CD8-positive, alpha-beta memory T cell (primary cell): ENCODE measurements around the gene CAPN12. TPM values are rescaled to one million over a fixed set of nuclear protein-coding genes. Genes with fewer than 3 reads are reported as not detected.

Experiments
- CTCF ChIA-PET: fragments of 350-600 bp; sonication (Branson Sonifier 250); formaldehyde crosslinking; loops from one replicate; lab custom pipeline; 2021; ENCODE audit warnings: antibody characterized with exemption; lab: Charles Lee
- POLR2A ChIA-PET: fragments of 350-600 bp; sonication (Branson Sonifier 250); formaldehyde crosslinking; loops from one replicate; lab custom pipeline; 2021; ENCODE audit warnings: antibody characterized with exemption; lab: Charles Lee
- DNase-seq, 5 donors: peaks; one replicate each; pipeline versions ENCODE4 v3.0.0 to v3.0.0-alpha.2; 2020 to 2022; ENCODE audit warnings: mixed read lengths in 1 of 5
- H3K27ac ChIP-seq: one replicate; pipeline ENCODE4 v1.7.0; 2013; ENCODE audit warnings: low read depth, mild to moderate bottlenecking, low read length, moderate library complexity
- H3K27me3 ChIP-seq: 2 replicates; pipeline ENCODE4 v1.7.0; 2013; ENCODE audit warnings: low read length, mild to moderate bottlenecking; ENCODE audit not compliant: insufficient read depth, poor library complexity, severe bottlenecking
- H3K36me3 ChIP-seq: 2 replicates; pipeline ENCODE4 v1.7.0; 2013; ENCODE audit warnings: mild to moderate bottlenecking, low read length, moderate library complexity; ENCODE audit not compliant: insufficient read depth
- H3K4me1 ChIP-seq: 2 replicates; pipeline ENCODE4 v1.7.0; 2013; ENCODE audit warnings: mild to moderate bottlenecking, low read length, moderate library complexity; ENCODE audit not compliant: insufficient read depth
- H3K4me3 ChIP-seq: 2 replicates; pipeline ENCODE4 v1.7.0; 2013; ENCODE audit warnings: mild to moderate bottlenecking, low read length
- H3K9me3 ChIP-seq: 2 replicates; pipeline ENCODE4 v1.7.0; 2013; ENCODE audit warnings: mild to moderate bottlenecking, low read length
- H3K27ac Mint-ChIP-seq, 8 donors: one replicate each; pipeline ENCODE4 v1.8.0; 2020 to 2021; ENCODE audit warnings: mixed read lengths in 8 of 8, mild to moderate bottlenecking in 6 of 8, inconsistent platforms in 3 of 8, moderate library complexity in 3 of 8
- H3K27me3 Mint-ChIP-seq, 2 donors: one replicate each; pipeline ENCODE4 v1.8.0; 2020 to 2021; ENCODE audit warnings: mixed read lengths in 2 of 2, mild to moderate bottlenecking in 1 of 2, moderate library complexity in 1 of 2
- H3K36me3 Mint-ChIP-seq, 3 donors: one replicate each; pipeline ENCODE4 v1.8.0; 2020 to 2021; ENCODE audit warnings: mixed read lengths in 3 of 3, inconsistent platforms in 1 of 3, mild to moderate bottlenecking in 1 of 3
- H3K4me1 Mint-ChIP-seq, 3 donors: one replicate each; pipeline ENCODE4 v1.8.0; 2020 to 2021; ENCODE audit warnings: mixed read lengths in 3 of 3, inconsistent platforms in 1 of 3, mild to moderate bottlenecking in 1 of 3
- H3K4me3 Mint-ChIP-seq, 7 donors: one replicate each; pipeline ENCODE4 v1.8.0; 2020 to 2021; ENCODE audit warnings: mixed read lengths in 7 of 7, mild to moderate bottlenecking in 6 of 7, moderate library complexity in 4 of 7, inconsistent platforms in 2 of 7
- H3K9me3 Mint-ChIP-seq, 5 donors: one replicate each; pipeline ENCODE4 v1.8.0; 2020 to 2022; ENCODE audit warnings: mixed read lengths in 5 of 5, mild to moderate bottlenecking in 3 of 5, moderate library complexity in 2 of 5, inconsistent platforms in 1 of 5
- polyA plus RNA-seq: library from polyadenylated mRNA; unstranded; fragments of 300-500 nt; fragmentation: Illumina TruSeq; gene quantifications from one replicate; pipeline ENCODE4 v1.2.3, GENCODE V29; 2021
- total RNA-seq, 2 experiments: library from RNA; stranded (reverse); gene quantifications; one replicate each; pipeline ENCODE4 v1.2.3, GENCODE V29; 2021

The CAPN12 gene
- total and polyA plus RNA-seq, 3 experiments from 2014 or later = 5.2 to 19.5 (median 5.3) TPM

DNA sequence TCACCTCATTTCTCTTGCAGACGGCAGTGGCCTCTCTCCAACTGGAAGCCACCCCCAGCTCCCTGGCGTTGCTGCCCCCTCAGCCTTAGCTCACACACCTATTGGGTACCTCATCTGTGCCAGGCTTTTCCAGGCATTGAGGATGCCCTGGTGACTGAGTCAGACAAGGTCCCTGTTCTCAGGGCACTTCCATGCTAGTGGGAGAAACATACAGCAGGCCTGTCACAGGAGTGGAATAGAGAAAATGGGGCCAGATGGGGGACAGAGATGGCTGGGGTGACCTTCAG, 33.9 kb downstream of the CAPN12 start:
- H3K36me3 Mint-ChIP-seq = peaks cover 0 to 91% (median 14%) of the 10 kb centered on the region in 3 donors
- H3K4me1 Mint-ChIP-seq = no peaks in the 10 kb centered on the region
- peaks cover 0 to 3% of the 10 kb centered on the region in 2 donors for H3K27me3 Mint-ChIP-seq
- H3K4me3 Mint-ChIP-seq = no peak overlapping the region
- Histone ChIP-seq H3K4me1 (no peaks in the 10 kb centered on the region), H3K36me3 (peaks cover 41% of the 10 kb centered on the region), H3K27ac (no peak overlapping the region), H3K27me3 (no peaks in the 10 kb centered on the region), H3K9me3 (no peaks in the 10 kb centered on the region), H3K4me3 (no peak overlapping the region)
- H3K9me3 Mint-ChIP-seq = no peaks in the 10 kb centered on the region
- no peak for DNase-seq
- peak overlapping the region in 3 of 8 donors; percentile 6 to 84 (median 54) for H3K27ac Mint-ChIP-seq
- CTCF ChIA-PET = interaction anchor here (0.6 kb wide), 1 partner anchor 119 kb away, joined by 3 read pairs; no protein-coding TSS in a partner anchor
- POLR2A ChIA-PET = interaction anchor here (0.5 kb wide), 1 partner anchor 132 kb away, joined by 3 read pairs; no protein-coding TSS in a partner anchor

DNA sequence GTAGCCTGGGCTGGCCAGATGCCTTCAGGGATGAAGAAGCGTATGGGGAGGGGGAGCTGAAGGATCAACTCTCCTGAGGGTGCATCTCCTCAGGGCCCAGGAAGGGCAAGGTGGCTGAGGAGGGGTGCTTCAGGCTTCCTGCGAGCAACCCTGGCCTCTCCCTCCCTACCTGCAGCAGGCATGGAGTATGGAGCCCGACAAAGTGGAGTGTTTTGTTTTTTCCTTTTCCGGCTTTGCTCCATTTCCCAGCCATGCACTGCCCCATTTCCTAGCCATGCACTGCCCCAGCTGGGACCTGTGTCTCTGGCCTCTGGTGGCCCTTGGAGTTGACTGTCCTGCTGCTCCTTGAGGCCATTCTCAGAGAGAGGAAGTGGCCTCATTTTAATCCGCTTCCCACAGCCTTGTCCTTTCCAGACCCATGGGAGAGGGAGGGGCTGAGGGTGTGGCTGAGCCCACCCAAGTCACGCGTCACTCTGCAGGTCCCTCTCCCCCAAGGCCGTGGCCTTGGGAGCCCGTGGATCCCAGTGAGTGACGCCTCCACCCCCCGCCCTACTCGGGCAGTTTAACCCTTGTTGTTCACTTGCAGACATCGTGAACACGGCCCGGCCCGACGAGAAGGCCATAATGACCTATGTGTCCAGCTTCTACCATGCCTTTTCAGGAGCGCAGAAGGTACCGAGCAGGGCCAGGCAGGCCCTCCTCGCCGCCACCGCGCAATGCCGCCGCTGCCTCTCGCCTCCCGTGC, 34.4 kb downstream of the CAPN12 start:
- H3K9me3 Mint-ChIP-seq = no peaks in the 10 kb centered on the region
- Histone ChIP-seq H3K4me1 (no peaks in the 10 kb centered on the region), H3K4me3 (no peak overlapping the region), H3K36me3 (peaks cover 44% of the 10 kb centered on the region), H3K27ac (no peak overlapping the region), H3K9me3 (no peaks in the 10 kb centered on the region), H3K27me3 (no peaks in the 10 kb centered on the region)
- no peak overlapping the region for H3K4me3 Mint-ChIP-seq
- H3K36me3 Mint-ChIP-seq = peaks cover 0 to 91% (median 14%) of the 10 kb centered on the region in 3 donors
- H3K27ac Mint-ChIP-seq = peak overlapping the region in 2 of 8 donors; percentile 54 to 84
- no peak for DNase-seq
- CTCF ChIA-PET = interaction anchor here (0.6 kb wide), 1 partner anchor 120 kb away, joined by 3 read pairs; no protein-coding TSS in a partner anchor
- peaks cover 0 to 3% of the 10 kb centered on the region in 2 donors for H3K27me3 Mint-ChIP-seq
- POLR2A ChIA-PET = no interaction called here
- no peaks in the 10 kb centered on the region for H3K4me1 Mint-ChIP-seq

DNA sequence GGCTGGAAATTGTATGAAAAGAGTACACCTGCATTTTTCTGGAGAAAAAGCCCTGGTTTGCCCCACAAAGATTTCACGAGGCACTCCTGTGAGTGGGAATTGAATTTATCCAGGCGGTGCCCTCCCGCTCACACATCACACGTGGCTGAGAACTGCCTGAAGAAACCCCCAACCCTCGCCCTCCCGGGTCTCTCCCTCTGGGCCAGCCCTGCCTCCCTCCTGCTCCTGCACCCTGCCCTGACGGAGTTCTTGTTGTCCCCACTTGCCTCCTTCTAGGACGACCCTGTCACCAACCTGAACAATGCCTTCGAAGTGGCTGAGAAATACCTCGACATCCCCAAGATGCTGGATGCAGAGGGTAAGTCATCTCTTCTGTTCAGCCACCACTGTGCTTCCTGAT, 35.2 kb downstream of the CAPN12 start:
- no peaks in the 10 kb centered on the region for H3K27me3 ChIP-seq
- H3K36me3 ChIP-seq = peaks cover 49% of the 10 kb centered on the region
- no peaks in the 10 kb centered on the region for H3K9me3 ChIP-seq
- H3K4me3 Mint-ChIP-seq = no peak overlapping the region
- ChIA-PET CTCF (no interaction called here), POLR2A (no interaction called here)
- no peaks in the 10 kb centered on the region for H3K9me3 Mint-ChIP-seq
- no peaks in the 10 kb centered on the region for H3K4me1 ChIP-seq
- no peak overlapping the region for H3K4me3 ChIP-seq
- H3K4me1 Mint-ChIP-seq = peaks cover 0 to 3% (median 0%) of the 10 kb centered on the region in 3 donors
- H3K36me3 Mint-ChIP-seq = peaks cover 0 to 89% (median 17%) of the 10 kb centered on the region in 3 donors
- peak overlapping the region in 1 of 8 donors; percentile 92 for H3K27ac Mint-ChIP-seq
- no peak overlapping the region for H3K27ac ChIP-seq
- peaks cover 0 to 1% of the 10 kb centered on the region in 2 donors for H3K27me3 Mint-ChIP-seq
- DNase-seq = no peak

DNA sequence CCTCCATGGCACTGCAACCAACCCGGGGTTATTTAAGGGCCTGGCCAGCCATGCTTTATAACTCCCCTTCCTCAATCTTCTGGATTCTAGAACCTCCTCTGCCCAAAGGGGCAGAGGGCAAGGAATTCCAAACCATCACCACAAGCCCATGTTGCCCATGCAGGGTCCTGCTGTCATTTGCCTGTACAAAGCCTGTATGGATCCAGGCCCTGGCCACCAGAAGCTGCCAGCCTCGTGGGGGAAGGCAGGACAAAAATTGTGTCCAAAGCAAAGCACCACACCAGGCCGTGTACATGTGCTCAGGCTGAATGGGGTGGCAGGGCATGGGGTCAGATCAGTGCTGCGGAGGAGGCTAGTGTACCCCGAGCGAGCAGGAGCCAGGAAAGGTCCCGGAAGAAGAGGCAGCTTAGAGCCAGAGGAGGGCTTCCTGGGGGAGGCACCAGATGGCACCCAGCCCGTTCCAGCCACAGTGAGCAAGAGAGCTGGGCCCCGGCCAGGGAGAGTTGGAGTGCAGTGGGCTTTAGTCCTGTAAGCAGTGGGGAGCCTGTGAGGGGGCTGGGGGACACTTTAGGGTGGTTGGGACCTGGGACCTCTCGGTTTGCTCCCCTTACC, 35.8 kb downstream of the CAPN12 start:
- peak overlapping the region in 1 of 8 donors; percentile 77 for H3K27ac Mint-ChIP-seq
- H3K9me3 Mint-ChIP-seq = no peaks in the 10 kb centered on the region
- ChIA-PET CTCF (no interaction called here), POLR2A (interaction anchor here (0.6 kb wide), 1 partner anchor 96 kb away, joined by 5 read pairs; no protein-coding TSS in a partner anchor)
- no peak overlapping the region for H3K4me3 Mint-ChIP-seq
- H3K9me3 ChIP-seq = no peaks in the 10 kb centered on the region
- H3K4me3 ChIP-seq = no peak overlapping the region
- peaks cover 51% of the 10 kb centered on the region for H3K36me3 ChIP-seq
- peaks cover 0 to 89% (median 16%) of the 10 kb centered on the region in 3 donors for H3K36me3 Mint-ChIP-seq
- H3K4me1 ChIP-seq = no peaks in the 10 kb centered on the region
- no peaks in the 10 kb centered on the region for H3K27me3 Mint-ChIP-seq
- no peak overlapping the region for H3K27ac ChIP-seq
- no peak for DNase-seq
- no peaks in the 10 kb centered on the region for H3K27me3 ChIP-seq
- peaks cover 0 to 4% (median 0%) of the 10 kb centered on the region in 3 donors for H3K4me1 Mint-ChIP-seq

DNA sequence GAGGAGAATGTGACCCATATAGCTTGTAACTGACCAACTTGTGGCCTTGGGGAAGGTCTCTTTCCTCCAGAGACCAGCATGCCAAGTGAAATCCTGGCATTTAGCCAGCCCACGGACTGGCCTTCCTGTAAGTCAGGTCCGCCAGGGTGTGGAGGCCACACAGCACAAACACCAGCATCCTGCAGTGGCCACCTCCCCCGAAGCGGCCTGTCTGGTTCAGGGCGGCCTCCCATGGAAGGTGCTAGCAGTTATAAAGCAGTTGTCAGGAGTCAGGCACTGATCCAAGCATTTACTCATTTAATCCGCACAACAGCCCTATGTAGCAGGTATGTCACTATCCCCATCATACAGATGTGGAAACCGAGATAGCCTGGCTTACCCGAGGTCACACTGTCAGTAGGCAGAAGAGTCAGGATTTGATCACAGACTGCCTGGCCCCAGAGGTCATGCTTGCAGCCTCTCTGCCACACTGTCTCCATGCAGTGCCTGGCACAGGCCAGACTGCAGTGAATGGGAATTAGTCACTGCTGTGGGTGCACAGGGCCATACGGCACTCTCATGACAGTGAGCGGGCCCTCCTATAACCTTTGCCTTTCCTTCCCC, 36.7 kb downstream of the CAPN12 start:
- POLR2A ChIA-PET = no interaction called here
- H3K36me3 ChIP-seq = peaks cover 47% of the 10 kb centered on the region
- no peak overlapping the region for H3K4me3 ChIP-seq
- H3K9me3 Mint-ChIP-seq = no peaks in the 10 kb centered on the region
- H3K4me1 ChIP-seq = no peaks in the 10 kb centered on the region
- CTCF ChIA-PET = interaction anchor here (0.5 kb wide), 1 partner anchor 220 kb away, joined by 3 read pairs; no protein-coding TSS in a partner anchor
- H3K4me1 Mint-ChIP-seq = peaks cover 0 to 4% (median 0%) of the 10 kb centered on the region in 3 donors
- DNase-seq = no peak
- peak overlapping the region in 1 of 8 donors; percentile 89 for H3K27ac Mint-ChIP-seq
- H3K4me3 Mint-ChIP-seq = no peak overlapping the region
- no peaks in the 10 kb centered on the region for H3K27me3 Mint-ChIP-seq
- no peaks in the 10 kb centered on the region for H3K9me3 ChIP-seq
- no peaks in the 10 kb centered on the region for H3K27me3 ChIP-seq
- H3K36me3 Mint-ChIP-seq = peaks cover 0 to 89% (median 15%) of the 10 kb centered on the region in 3 donors
- no peak overlapping the region for H3K27ac ChIP-seq

DNA sequence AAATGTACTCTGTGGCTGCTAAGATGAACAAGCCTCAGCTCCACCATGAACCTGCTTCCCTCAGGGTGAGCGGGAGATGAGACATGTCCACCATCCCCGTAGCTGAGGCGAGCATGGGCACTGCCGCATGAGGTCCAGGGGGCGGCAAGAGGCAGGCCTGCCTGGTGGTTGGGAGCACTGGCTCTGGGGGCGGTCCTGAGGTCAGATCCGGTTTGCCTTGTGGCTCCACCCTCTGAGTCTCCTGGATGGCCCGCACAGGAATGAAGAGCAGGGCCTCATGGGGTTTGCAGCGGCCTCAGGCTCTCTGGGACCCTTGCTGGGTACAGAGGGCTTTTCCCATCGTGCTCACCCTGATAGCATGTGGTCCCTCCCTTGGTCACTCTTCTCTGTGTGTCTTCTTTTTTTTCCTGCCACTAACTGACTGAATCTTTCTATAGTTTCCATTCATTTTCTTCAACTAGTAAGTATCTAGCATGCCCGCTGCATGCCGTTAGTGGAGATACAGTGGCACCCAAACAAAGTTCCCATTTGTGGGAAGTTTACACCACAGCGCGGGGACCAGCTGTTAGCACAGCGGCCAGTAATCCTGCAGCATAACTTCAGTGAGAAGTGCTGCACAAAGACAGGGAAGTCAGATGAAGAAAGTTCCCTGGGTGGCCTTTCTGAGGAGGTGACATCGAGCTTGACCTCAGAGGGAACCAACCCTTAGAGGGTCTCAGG, 37.3 kb downstream of the CAPN12 start:
- Histone ChIP-seq H3K4me3 (no peak overlapping the region), H3K9me3 (no peaks in the 10 kb centered on the region), H3K36me3 (peaks cover 51% of the 10 kb centered on the region), H3K27me3 (no peaks in the 10 kb centered on the region), H3K27ac (no peak overlapping the region), H3K4me1 (no peaks in the 10 kb centered on the region)
- CTCF ChIA-PET = interaction anchor here (0.5 kb wide), 1 partner anchor 221 kb away, joined by 3 read pairs; no protein-coding TSS in a partner anchor
- POLR2A ChIA-PET = no interaction called here
- no peak for DNase-seq
- H3K27ac Mint-ChIP-seq = peak overlapping the region in 3 of 8 donors; percentile 58 to 94 (median 80)
- no peaks in the 10 kb centered on the region for H3K9me3 Mint-ChIP-seq
- H3K4me1 Mint-ChIP-seq = peaks cover 0 to 4% (median 0%) of the 10 kb centered on the region in 3 donors
- H3K4me3 Mint-ChIP-seq = no peak overlapping the region
- H3K27me3 Mint-ChIP-seq = no peaks in the 10 kb centered on the region
- H3K36me3 Mint-ChIP-seq = peaks cover 0 to 95% (median 15%) of the 10 kb centered on the region in 3 donors

DNA sequence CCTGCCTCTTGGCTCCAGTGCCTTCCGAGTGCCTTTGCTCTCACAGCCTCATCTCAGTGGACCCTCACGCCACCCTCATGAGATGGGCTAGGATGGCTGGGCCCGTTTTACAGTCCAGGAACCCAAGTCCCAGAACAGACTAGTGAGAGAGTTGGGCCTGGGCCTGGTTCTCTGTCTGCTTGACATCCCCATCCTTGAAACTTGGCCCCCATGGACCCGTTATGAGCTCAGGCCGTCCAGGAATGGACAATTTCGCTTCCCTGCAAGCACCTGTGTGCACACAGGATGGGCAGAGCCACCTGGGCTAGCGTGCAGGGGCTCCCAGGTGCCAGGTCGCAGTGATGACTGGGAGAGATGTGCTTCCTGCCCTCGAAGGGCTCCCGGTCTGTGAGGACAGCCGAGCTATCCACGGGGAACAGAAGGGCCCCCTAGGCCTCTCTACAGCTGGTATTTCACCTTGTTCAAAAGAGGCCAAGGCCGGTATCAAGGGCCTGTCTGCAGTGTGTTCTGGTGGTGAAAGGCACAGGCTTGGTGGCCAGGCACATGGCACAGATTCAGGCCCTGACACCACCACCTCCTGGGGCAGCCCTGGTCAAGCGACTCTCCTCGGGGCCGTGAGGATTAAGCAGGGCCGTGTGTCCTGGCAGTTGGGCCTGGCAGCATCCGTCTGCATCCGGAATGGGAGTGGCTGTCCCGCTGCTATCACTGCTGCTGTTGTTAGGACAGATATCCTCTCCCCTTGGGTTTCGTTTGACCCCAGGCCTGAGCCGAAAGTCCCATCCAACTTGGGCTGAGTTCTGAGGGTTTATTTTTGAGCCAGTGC, 38.9 kb downstream of the CAPN12 start:
- ChIA-PET POLR2A (no interaction called here), CTCF (no interaction called here)
- H3K9me3 Mint-ChIP-seq = no peaks in the 10 kb centered on the region
- no peak overlapping the region for H3K4me3 Mint-ChIP-seq
- Histone ChIP-seq H3K27ac (no peak overlapping the region), H3K27me3 (no peaks in the 10 kb centered on the region), H3K4me1 (no peaks in the 10 kb centered on the region), H3K4me3 (no peak overlapping the region), H3K36me3 (peaks cover 49% of the 10 kb centered on the region), H3K9me3 (no peaks in the 10 kb centered on the region)
- H3K27me3 Mint-ChIP-seq = no peaks in the 10 kb centered on the region
- peaks cover 0 to 4% (median 0%) of the 10 kb centered on the region in 3 donors for H3K4me1 Mint-ChIP-seq
- H3K36me3 Mint-ChIP-seq = peaks cover 0 to 95% (median 12%) of the 10 kb centered on the region in 3 donors
- H3K27ac Mint-ChIP-seq = peak overlapping the region in 2 of 8 donors; percentile 29 to 84
- no peak for DNase-seq
